Stimulated activated naive B cell treated with anti-CD40 and anti-IgM and Interleukin-4, amounts not matched to agents 10 μg/mL and 1 μg/mL and 100 μg/mL, for 72 hours (primary cell): ENCODE results near the gene MAP3K7CL.
A peak's percentile ranks its signal among the peaks of the same experiment; 100 is the strongest.
"Not testable (repeated sequence)": the region's sequence is repeated elsewhere in the genome, so short reads cannot be mapped to it uniquely, and the experiment has no call there.

Experiments used
- ATAC-seq, 2 donors: fragments of 150-1000 bp; cut with Tn5 transposase; replicated peaks; 2 replicates each; pipeline ENCODE4 v1.10.0; 2021; ENCODE audit warnings: moderate library complexity in 1 of 2
- DNase-seq: peaks from one replicate; pipeline ENCODE4 v3.0.0; 2021
- H3K27ac Mint-ChIP-seq: one replicate; pipeline ENCODE4 v1.8.0; 2022; ENCODE audit warnings: mild to moderate bottlenecking, mixed read lengths
- H3K27me3 Mint-ChIP-seq, 2 donors: one replicate each; pipeline ENCODE4 v1.8.0; 2022; ENCODE audit warnings: mixed read lengths in 2 of 2
- H3K36me3 Mint-ChIP-seq, 2 donors: one replicate each; pipeline ENCODE4 v1.8.0; 2022; ENCODE audit warnings: mixed read lengths in 2 of 2, mild to moderate bottlenecking in 1 of 2
- H3K4me1 Mint-ChIP-seq, 2 donors: one replicate each; pipeline ENCODE4 v1.8.0; 2022; ENCODE audit warnings: mixed read lengths in 2 of 2, mild to moderate bottlenecking in 1 of 2
- H3K4me3 Mint-ChIP-seq, 2 donors: one replicate each; pipeline ENCODE4 v1.8.0; 2022; ENCODE audit warnings: mild to moderate bottlenecking in 2 of 2, mixed read lengths in 2 of 2, moderate library complexity in 1 of 2
- H3K9me3 Mint-ChIP-seq, 2 donors: one replicate each; pipeline ENCODE4 v1.8.0; 2022; ENCODE audit warnings: mixed read lengths in 2 of 2, mild to moderate bottlenecking in 1 of 2

Gene MAP3K7CL

GRCh38 chr21:29166853-29167252 is 36.4 kb downstream of the MAP3K7CL start:
- Mint-ChIP-seq H3K36me3 (peaks cover 12% of the 10 kb centered on the region in 2 donors), H3K4me3 (no peak overlapping the region), H3K27me3 (no peaks in the 10 kb centered on the region), H3K27ac (no peak overlapping the region), H3K4me1 (peaks cover 2 to 18% of the 10 kb centered on the region in 2 donors), H3K9me3 (peaks cover 0 to 2% of the 10 kb centered on the region in 2 donors)
- DNase-seq (no peak), ATAC-seq (no peak)

GRCh38 chr21:29167481-29167880 is 37.0 kb downstream of the MAP3K7CL start:
- H3K27ac Mint-ChIP-seq, DNase-seq, ATAC-seq, H3K4me3 Mint-ChIP-seq, H3K27me3 Mint-ChIP-seq, H3K9me3 Mint-ChIP-seq: not testable (repeated sequence)
- Mint-ChIP-seq H3K36me3 (peaks cover 11 to 12% of the 10 kb centered on the region in 2 donors), H3K4me1 (peaks cover 2 to 18% of the 10 kb centered on the region in 2 donors)

- no peak overlapping the region for H3K4me3 Mint-ChIP-seq
- no peak for DNase-seq
- peaks cover 2 to 13% of the 10 kb centered on the region in 2 donors for H3K4me1 Mint-ChIP-seq
These were observed 38.5 kb downstream of the MAP3K7CL start for GRCh38 chr21:29168891-29169315.

GRCh38 chr21:29170944-29171343 is 40.5 kb downstream of the MAP3K7CL start:
- peaks cover 4 to 18% of the 10 kb centered on the region in 2 donors for H3K4me1 Mint-ChIP-seq
- H3K9me3 Mint-ChIP-seq: peaks cover 0 to 3% of the 10 kb centered on the region in 2 donors
- no peaks in the 10 kb centered on the region for H3K27me3 Mint-ChIP-seq
- peaks cover 12 to 13% of the 10 kb centered on the region in 2 donors for H3K36me3 Mint-ChIP-seq
- no peak overlapping the region for H3K4me3 Mint-ChIP-seq
- DNase-seq (no peak), ATAC-seq (peak in 1 of 2 donors; percentile 36)
- H3K27ac Mint-ChIP-seq: no peak overlapping the region

More at GRCh38 chr21:29168891-29169315, 38.5 kb downstream of the MAP3K7CL start:
- ATAC-seq: no peak
- Mint-ChIP-seq H3K36me3 (peaks cover 9 to 11% of the 10 kb centered on the region in 2 donors), H3K27ac (no peak overlapping the region), H3K27me3 (no peaks in the 10 kb centered on the region), H3K9me3 (peaks cover 0 to 3% of the 10 kb centered on the region in 2 donors)

GRCh38 chr21:29172282-29172681 is 41.8 kb downstream of the MAP3K7CL start:
- Mint-ChIP-seq H3K27ac (no peak overlapping the region), H3K9me3 (peaks cover 0 to 3% of the 10 kb centered on the region in 2 donors), H3K4me3 (no peak overlapping the region), H3K4me1 (peaks cover 6 to 28% of the 10 kb centered on the region in 2 donors), H3K36me3 (peaks cover 5 to 8% of the 10 kb centered on the region in 2 donors), H3K27me3 (no peaks in the 10 kb centered on the region)
- no peak for DNase-seq
- no peak for ATAC-seq

- H3K9me3 Mint-ChIP-seq: peaks cover 0 to 3% of the 10 kb centered on the region in 2 donors
These were observed 44.2 kb downstream of the MAP3K7CL start for GRCh38 chr21:29174607-29175013.

GRCh38 chr21:29175408-29176134 is 45.1 kb downstream of the MAP3K7CL start:
- no peak for DNase-seq
- no peak for ATAC-seq

More at GRCh38 chr21:29174607-29175013, 44.2 kb downstream of the MAP3K7CL start:
- Mint-ChIP-seq H3K4me1 (peaks cover 6 to 28% of the 10 kb centered on the region in 2 donors), H3K36me3 (peaks cover 4 to 11% of the 10 kb centered on the region in 2 donors), H3K4me3 (no peak overlapping the region), H3K27me3 (no peaks in the 10 kb centered on the region), H3K27ac (no peak overlapping the region)
- no peak for ATAC-seq
- no peak for DNase-seq

GRCh38 chr21:29176471-29177120 is 46.2 kb downstream of the MAP3K7CL start:
- Mint-ChIP-seq H3K36me3 (peaks cover 4 to 10% of the 10 kb centered on the region in 2 donors), H3K4me3 (no peak overlapping the region), H3K27ac (no peak overlapping the region), H3K9me3 (peaks cover 0 to 3% of the 10 kb centered on the region in 2 donors), H3K4me1 (peaks cover 4 to 15% of the 10 kb centered on the region in 2 donors), H3K27me3 (no peaks in the 10 kb centered on the region)
- DNase-seq (no peak), ATAC-seq (no peak)

More at GRCh38 chr21:29175408-29176134, 45.1 kb downstream of the MAP3K7CL start:
- Mint-ChIP-seq H3K36me3 (peaks cover 4 to 11% of the 10 kb centered on the region in 2 donors), H3K27ac (no peak overlapping the region), H3K9me3 (peaks cover 0 to 3% of the 10 kb centered on the region in 2 donors), H3K27me3 (no peaks in the 10 kb centered on the region), H3K4me3 (no peak overlapping the region), H3K4me1 (peaks cover 4 to 23% of the 10 kb centered on the region in 2 donors)

- ATAC-seq (no peak), DNase-seq (no peak)
- no peaks in the 10 kb centered on the region for H3K27me3 Mint-ChIP-seq
- H3K27ac Mint-ChIP-seq: no peak overlapping the region
- no peaks in the 10 kb centered on the region for H3K9me3 Mint-ChIP-seq
- peaks cover 4 to 15% of the 10 kb centered on the region in 2 donors for H3K4me1 Mint-ChIP-seq
- H3K4me3 Mint-ChIP-seq: no peak overlapping the region
- H3K36me3 Mint-ChIP-seq: peaks cover 4 to 6% of the 10 kb centered on the region in 2 donors
These were observed 47.4 kb downstream of the MAP3K7CL start for GRCh38 chr21:29177800-29178199.

- no peaks in the 10 kb centered on the region for H3K27me3 Mint-ChIP-seq
- H3K4me3 Mint-ChIP-seq: no peak overlapping the region
- peaks cover 4 to 6% of the 10 kb centered on the region in 2 donors for H3K36me3 Mint-ChIP-seq
- no peak overlapping the region for H3K27ac Mint-ChIP-seq
- H3K9me3 Mint-ChIP-seq: no peaks in the 10 kb centered on the region
- DNase-seq: no peak
- H3K4me1 Mint-ChIP-seq: peaks cover 5 to 17% of the 10 kb centered on the region in 2 donors
- ATAC-seq: no peak
These were observed 48.5 kb downstream of the MAP3K7CL start for GRCh38 chr21:29178926-29179325.

GRCh38 chr21:29179503-29179902 is 49.1 kb downstream of the MAP3K7CL start:
- ATAC-seq: no peak
- no peak overlapping the region for H3K27ac Mint-ChIP-seq

GRCh38 chr21:29181799-29182470 is 51.5 kb downstream of the MAP3K7CL start:
- no peak overlapping the region for H3K27ac Mint-ChIP-seq
- peaks cover 0 to 2% of the 10 kb centered on the region in 2 donors for H3K36me3 Mint-ChIP-seq
- DNase-seq: no peak
- ATAC-seq: no peak
- H3K9me3 Mint-ChIP-seq: no peaks in the 10 kb centered on the region
- no peak overlapping the region for H3K4me3 Mint-ChIP-seq
- no peaks in the 10 kb centered on the region for H3K27me3 Mint-ChIP-seq
- peaks cover 4 to 7% of the 10 kb centered on the region in 2 donors for H3K4me1 Mint-ChIP-seq

More at GRCh38 chr21:29179503-29179902, 49.1 kb downstream of the MAP3K7CL start:
- Mint-ChIP-seq H3K36me3 (peaks cover 1 to 4% of the 10 kb centered on the region in 2 donors), H3K4me1 (peaks cover 8 to 22% of the 10 kb centered on the region in 2 donors), H3K9me3 (no peaks in the 10 kb centered on the region), H3K27me3 (no peaks in the 10 kb centered on the region), H3K4me3 (no peak overlapping the region)
- no peak for DNase-seq

GRCh38 chr21:29182691-29183092 is 52.2 kb downstream of the MAP3K7CL start:
- H3K4me3 Mint-ChIP-seq: no peak overlapping the region
- H3K9me3 Mint-ChIP-seq: no peaks in the 10 kb centered on the region
- H3K36me3 Mint-ChIP-seq: peaks cover 0 to 2% of the 10 kb centered on the region in 2 donors
- DNase-seq (no peak), ATAC-seq (no peak)
- H3K4me1 Mint-ChIP-seq: peaks cover 4 to 7% of the 10 kb centered on the region in 2 donors
- no peak overlapping the region for H3K27ac Mint-ChIP-seq
- H3K27me3 Mint-ChIP-seq: no peaks in the 10 kb centered on the region

GRCh38 chr21:29184037-29184436 is 53.6 kb downstream of the MAP3K7CL start:
- Mint-ChIP-seq H3K36me3 (no peaks in the 10 kb centered on the region), H3K27ac (no peak overlapping the region), H3K4me1 (peaks cover 4 to 7% of the 10 kb centered on the region in 2 donors), H3K27me3 (no peaks in the 10 kb centered on the region), H3K4me3 (no peak overlapping the region), H3K9me3 (no peaks in the 10 kb centered on the region)
- ATAC-seq (peak; percentile 78 to 87), DNase-seq (no peak)
